GM12865 (cell line): ENCODE measurements around the gene ADRA2C.

Experiments
- DNase-seq: peaks from one replicate; pipeline ENCODE4 v3.0.0; 2010; ENCODE audit warnings: low read depth
- H3K4me3 ChIP-seq: 2 replicates; pipeline ENCODE4 v1.5.1; 2011; ENCODE audit warnings: mild to moderate bottlenecking, low read depth, low read length, control low read depth
- CTCF ChIP-seq: IDR thresholded peaks from 2 replicates; pipeline ENCODE4 v1.5.1; 2011; ENCODE audit warnings: low read length, control low read depth, low read depth, inconsistent platforms; ENCODE audit not compliant: insufficient read depth; ENCODE audit errors: missing control alignments

The ADRA2C gene

GRCh38 chr4:3784454-3785291 lies 18.5 kb downstream of the ADRA2C start:
- DNase-seq, result no peak
- TF ChIP-seq CTCF, result no peak

GRCh38 chr4:3785292-3785565 lies 19.0 kb downstream of the ADRA2C start:
- TF ChIP-seq CTCF, result no peak

More at GRCh38 chr4:3784454-3785291, 18.5 kb downstream of the ADRA2C start:
- no peak overlapping the region for H3K4me3 ChIP-seq

GRCh38 chr4:3786196-3786869 lies 20.1 kb downstream of the ADRA2C start:
- no peak for TF ChIP-seq CTCF
- DNase-seq, result no peak
- no peak overlapping the region for H3K4me3 ChIP-seq

More at GRCh38 chr4:3785292-3785565, 19.0 kb downstream of the ADRA2C start:
- no peak overlapping the region for H3K4me3 ChIP-seq
- no peak for DNase-seq

GRCh38 chr4:3787489-3788365 lies 21.5 kb downstream of the ADRA2C start:
- no peak overlapping the region for H3K4me3 ChIP-seq
- no peak for TF ChIP-seq CTCF
- DNase-seq, result no peak

- no peak overlapping the region for H3K4me3 ChIP-seq
- no peak for DNase-seq
- no peak for TF ChIP-seq CTCF
These were observed 22.1 kb downstream of the ADRA2C start for GRCh38 chr4:3788366-3788660.

GRCh38 chr4:3789587-3789986 lies 23.4 kb downstream of the ADRA2C start:
- DNase-seq, result no peak
- H3K4me3 ChIP-seq, result no peak overlapping the region
- TF ChIP-seq CTCF, result no peak
